ENCODE measurements around the gene IGLL1.

DNA sequence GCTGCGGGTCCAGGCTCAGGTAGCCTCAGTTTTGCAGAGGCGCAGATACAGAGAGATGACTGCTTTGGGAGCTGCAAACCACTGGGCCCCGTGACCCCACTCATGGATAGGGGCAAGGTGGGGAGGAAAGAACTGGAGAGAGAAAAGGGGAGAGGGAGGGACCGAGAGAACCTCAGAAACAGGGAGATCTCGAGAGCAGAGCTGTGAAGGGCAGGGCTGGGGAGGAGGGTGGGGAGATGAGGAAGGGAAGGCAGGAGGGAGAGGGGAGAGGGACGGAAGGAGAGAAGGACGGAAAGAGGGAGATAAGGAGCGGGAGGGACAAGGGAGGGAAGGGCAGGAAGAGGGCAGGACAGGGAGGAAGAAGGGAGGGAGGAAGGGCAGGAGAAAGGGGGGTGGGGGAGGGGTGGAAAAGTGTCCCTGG, 46.3 kb downstream of the IGLL1 start:
- TF ChIP-seq, protein P1, sequence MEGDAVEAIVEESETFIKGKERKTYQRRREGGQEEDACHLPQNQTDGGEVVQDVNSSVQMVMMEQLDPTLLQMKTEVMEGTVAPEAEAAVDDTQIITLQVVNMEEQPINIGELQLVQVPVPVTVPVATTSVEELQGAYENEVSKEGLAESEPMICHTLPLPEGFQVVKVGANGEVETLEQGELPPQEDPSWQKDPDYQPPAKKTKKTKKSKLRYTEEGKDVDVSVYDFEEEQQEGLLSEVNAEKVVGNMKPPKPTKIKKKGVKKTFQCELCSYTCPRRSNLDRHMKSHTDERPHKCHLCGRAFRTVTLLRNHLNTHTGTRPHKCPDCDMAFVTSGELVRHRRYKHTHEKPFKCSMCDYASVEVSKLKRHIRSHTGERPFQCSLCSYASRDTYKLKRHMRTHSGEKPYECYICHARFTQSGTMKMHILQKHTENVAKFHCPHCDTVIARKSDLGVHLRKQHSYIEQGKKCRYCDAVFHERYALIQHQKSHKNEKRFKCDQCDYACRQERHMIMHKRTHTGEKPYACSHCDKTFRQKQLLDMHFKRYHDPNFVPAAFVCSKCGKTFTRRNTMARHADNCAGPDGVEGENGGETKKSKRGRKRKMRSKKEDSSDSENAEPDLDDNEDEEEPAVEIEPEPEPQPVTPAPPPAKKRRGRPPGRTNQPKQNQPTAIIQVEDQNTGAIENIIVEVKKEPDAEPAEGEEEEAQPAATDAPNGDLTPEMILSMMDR (IDR thresholded peaks at IDR 0.05) = no peak
- TF ChIP-seq EZH2 (IDR thresholded peaks at IDR 0.05) = no peak

Measured in neural progenitor cell (in vitro differentiated cells).